Measurements from ENCODE around the gene SDCCAG8. TPM values are rescaled to one million over a fixed set of nuclear protein-coding genes. Genes with fewer than 3 reads are reported as not detected.

Gene SDCCAG8
- total RNA-seq, 2 experiments from 2014 or later = 18.3 to 21.2 TPM

GRCh38 chr1:243253211-243253925, 2.5 kb upstream of the SDCCAG8 start:
- H3K4me1 ChIP-seq (ENCODE audit: insufficient read depth, low read length) = peaks cover 20% of the 10 kb centered on the region
- peak in 2 of 14 experiments; percentile 6 to 17 for DNase-seq
- Mint-ChIP-seq H3K4me1 (ENCODE audit: low read depth) (peaks cover 66% of the 10 kb centered on the region), H3K27me3 (no peaks in the 10 kb centered on the region), H3K4me3 (peak overlapping the region; percentile 72), H3K27ac (peak overlapping the region; percentile 100), H3K9me3 (no peaks in the 10 kb centered on the region), H3K36me3 (ENCODE audit: low read depth) (peaks cover 19% of the 10 kb centered on the region)
- H3K9me3 ChIP-seq (ENCODE audit: control insufficient read depth in 1 of 2, insufficient read depth in 1 of 2, low read length in 2 of 2) = no peaks in the 10 kb centered on the region
- H3K27ac ChIP-seq (ENCODE audit: low read depth in 1 of 2, low read length in 2 of 2) = peak overlapping the region; percentile 38 to 81
- H3K36me3 ChIP-seq (ENCODE audit: insufficient read depth, low read length) = no peaks in the 10 kb centered on the region
- no peaks in the 10 kb centered on the region for H3K27me3 ChIP-seq (ENCODE audit: control insufficient read depth in 1 of 2, insufficient read depth in 2 of 2, low read length in 2 of 2)
- H3K4me3 ChIP-seq (ENCODE audit: low read length) = peak overlapping the region; percentile 99
- ATAC-seq (ENCODE audit: poor library complexity) = no peak
- intact Hi-C loops (cut with DNase I, micrococcal nuclease) = loop anchor here (5.0 to 10.0 kb wide), 8 partner anchors 36 to 1616 kb away; partner anchors contain the start of genes ADSS2 (in 2 of the 2), COX20 (in 1 of the 2) and ZBTB18 (in 1 of the 2)
- ChIA-PET POLR2A (interaction anchor here (0.9 to 2.9 kb wide), 7 partner anchors 9 to 1613 kb away, joined by 3 to 25 read pairs (median 6); partner anchors contain the start of genes ADSS2, CHML and OPN3), CTCF (interaction anchor here (2.4 kb wide), 1 partner anchor 18 kb away, joined by 10 read pairs; no protein-coding TSS in a partner anchor)
- TF ChIP-seq CTCF (IDR thresholded peaks at IDR 0.05) = no peak

- Mint-ChIP-seq H3K36me3 (ENCODE audit: low read depth) (peaks cover 19% of the 10 kb centered on the region), H3K4me1 (ENCODE audit: low read depth) (peaks cover 61% of the 10 kb centered on the region), H3K27ac (peak overlapping the region; percentile 100), H3K27me3 (no peaks in the 10 kb centered on the region), H3K4me3 (peak overlapping the region; percentile 72), H3K9me3 (no peaks in the 10 kb centered on the region)
- peaks cover 20% of the 10 kb centered on the region for H3K4me1 ChIP-seq (ENCODE audit: insufficient read depth, low read length)
- no peaks in the 10 kb centered on the region for H3K27me3 ChIP-seq (ENCODE audit: control insufficient read depth in 1 of 2, insufficient read depth in 2 of 2, low read length in 2 of 2)
- intact Hi-C loops (cut with DNase I, micrococcal nuclease) = loop anchor here (2.0 to 10.0 kb wide), 10 partner anchors 37 to 1617 kb away; partner anchors contain the start of genes ADSS2 (in 2 of the 2), COX20 (in 1 of the 2) and ZBTB18 (in 1 of the 2)
- ATAC-seq (ENCODE audit: poor library complexity) (no peak), DNase-seq (peak in 2 of 14 experiments; percentile 16 to 17)
- ChIA-PET POLR2A (interaction anchor here (0.9 to 3.0 kb wide), 9 partner anchors 9 to 1613 kb away, joined by 3 to 31 read pairs (median 7); partner anchors contain the start of genes ADSS2, CHML and OPN3), CTCF (interaction anchor here (2.4 kb wide), 1 partner anchor 19 kb away, joined by 10 read pairs; no protein-coding TSS in a partner anchor)
- H3K9me3 ChIP-seq (ENCODE audit: control insufficient read depth in 1 of 2, insufficient read depth in 1 of 2, low read length in 2 of 2) = no peaks in the 10 kb centered on the region
- H3K36me3 ChIP-seq (ENCODE audit: insufficient read depth, low read length) = no peaks in the 10 kb centered on the region
- peak overlapping the region; percentile 73 to 81 for H3K27ac ChIP-seq (ENCODE audit: low read depth in 1 of 2, low read length in 2 of 2)
- peak overlapping the region; percentile 99 for H3K4me3 ChIP-seq (ENCODE audit: low read length)
- no peak for TF ChIP-seq CTCF (IDR thresholded peaks at IDR 0.05)
These were observed 2.0 kb upstream of the SDCCAG8 start for GRCh38 chr1:243253926-243254232.

- Mint-ChIP-seq H3K36me3 (ENCODE audit: low read depth) (peaks cover 19% of the 10 kb centered on the region), H3K4me3 (peak overlapping the region; percentile 95), H3K27ac (peak overlapping the region; percentile 100), H3K27me3 (no peaks in the 10 kb centered on the region), H3K4me1 (ENCODE audit: low read depth) (peaks cover 59% of the 10 kb centered on the region), H3K9me3 (no peaks in the 10 kb centered on the region)
- ChIA-PET POLR2A (interaction anchor here (0.7 to 3.0 kb wide), 23 partner anchors 8 to 1735 kb away, joined by 3 to 31 read pairs (median 8); partner anchors contain the start of genes ADSS2, CATSPERE, CHML and COX20), CTCF (interaction anchor here (2.4 kb wide), 1 partner anchor 19 kb away, joined by 10 read pairs; no protein-coding TSS in a partner anchor)
- peak in 12 of 14 experiments; percentile 27 to 81 (median 47) for DNase-seq
- Histone ChIP-seq H3K4me3 (ENCODE audit: low read length) (peak overlapping the region; percentile 99), H3K36me3 (ENCODE audit: insufficient read depth, low read length) (no peaks in the 10 kb centered on the region), H3K4me1 (ENCODE audit: insufficient read depth, low read length) (peaks cover 20% of the 10 kb centered on the region), H3K27me3 (ENCODE audit: control insufficient read depth in 1 of 2, insufficient read depth in 2 of 2, low read length in 2 of 2) (no peaks in the 10 kb centered on the region), H3K27ac (ENCODE audit: low read depth in 1 of 2, low read length in 2 of 2) (peak overlapping the region; percentile 73 to 97), H3K9me3 (ENCODE audit: control insufficient read depth in 1 of 2, insufficient read depth in 1 of 2, low read length in 2 of 2) (no peaks in the 10 kb centered on the region)
- peak; percentile 25 for ATAC-seq (ENCODE audit: poor library complexity)
- TF ChIP-seq CTCF (IDR thresholded peaks at IDR 0.05) = no peak
- intact Hi-C loops (cut with DNase I, micrococcal nuclease) = loop anchor here (2.0 to 10.0 kb wide), 10 partner anchors 37 to 1617 kb away; partner anchors contain the start of genes ADSS2 (in 2 of the 2), COX20 (in 1 of the 2) and ZBTB18 (in 1 of the 2)
These were observed 1.5 kb upstream of the SDCCAG8 start for GRCh38 chr1:243254233-243254926.

Measured in CD4-positive, alpha-beta T cell (primary cell).